Trophoblast cell (in vitro differentiated cells and primary cell): ENCODE measurements around the gene HSD17B7.

Source experiments
- DNase-seq, 2 donors: peaks; one replicate each; pipeline ENCODE4 v3.0.0-alpha.2; 2016
- H2AFZ ChIP-seq: 2 replicates; pipeline ENCODE4 v1.6.1; 2013; ENCODE audit warnings: low read length, moderate library complexity, mild to moderate bottlenecking; ENCODE audit not compliant: insufficient read depth, poor library complexity
- H2AK5ac ChIP-seq: 2 replicates; pipeline ENCODE4 v1.6.1; 2013; ENCODE audit warnings: mild to moderate bottlenecking, low read length
- H2BK120ac ChIP-seq: 2 replicates; pipeline ENCODE4 v1.6.1; 2013; ENCODE audit warnings: low read length, mild to moderate bottlenecking, moderate library complexity; ENCODE audit not compliant: insufficient read depth, poor library complexity
- H2BK12ac ChIP-seq: 2 replicates; pipeline ENCODE4 v1.6.1; 2013; ENCODE audit warnings: mild to moderate bottlenecking, low read length, moderate library complexity
- H2BK5ac ChIP-seq: 2 replicates; pipeline ENCODE4 v1.6.1; 2013; ENCODE audit warnings: low read length, low read depth, moderate library complexity, mild to moderate bottlenecking; ENCODE audit not compliant: poor library complexity
- H3K14ac ChIP-seq: 2 replicates; pipeline ENCODE4 v1.6.1; 2013; ENCODE audit warnings: mild to moderate bottlenecking, low read length
- H3K18ac ChIP-seq: 2 replicates; pipeline ENCODE4 v1.6.1; 2013; ENCODE audit warnings: mild to moderate bottlenecking, low read length
- H3K23ac ChIP-seq: 2 replicates; pipeline ENCODE4 v1.6.1; 2013; ENCODE audit warnings: low read length
- H3K27ac ChIP-seq: 2 replicates; pipeline ENCODE4 v1.5.1; 2013; ENCODE audit warnings: low read depth, mild to moderate bottlenecking, inconsistent platforms, low read length, moderate library complexity
- H3K27me3 ChIP-seq: 2 replicates; pipeline ENCODE4 v1.6.1; 2013; ENCODE audit warnings: inconsistent platforms, mild to moderate bottlenecking, low read length, moderate library complexity; ENCODE audit not compliant: insufficient read depth
- H3K36me3 ChIP-seq, 2 experiments: 1 replicate in 1 of 2; 2 replicates in 1 of 2; pipeline ENCODE4 v1.6.1; 2013; ENCODE audit warnings: low read length in 2 of 2, mild to moderate bottlenecking in 2 of 2, moderate library complexity in 1 of 2; ENCODE audit not compliant: insufficient read depth in 2 of 2, control insufficient read depth in 1 of 2
- H3K4ac ChIP-seq: 2 replicates; pipeline ENCODE4 v1.6.1; 2013; ENCODE audit warnings: low read depth, mild to moderate bottlenecking, low read length, moderate library complexity
- H3K4me1 ChIP-seq, 2 experiments: 1 replicate in 1 of 2; 2 replicates in 1 of 2; pipeline ENCODE4 v1.6.1; 2013; ENCODE audit warnings: low read length in 2 of 2, mild to moderate bottlenecking in 2 of 2, moderate library complexity in 1 of 2; ENCODE audit not compliant: insufficient read depth in 2 of 2, control insufficient read depth in 1 of 2
- H3K4me2 ChIP-seq: 2 replicates; pipeline ENCODE4 v1.6.1; 2013; ENCODE audit warnings: inconsistent platforms, mild to moderate bottlenecking, low read length, moderate library complexity
- H3K4me3 ChIP-seq: 2 replicates; pipeline ENCODE4 v1.5.1; 2013; ENCODE audit warnings: mild to moderate bottlenecking, low read depth, low read length, inconsistent platforms
- H3K79me1 ChIP-seq: one replicate; pipeline ENCODE4 v1.6.1; 2013; ENCODE audit warnings: low read length
- H3K79me2 ChIP-seq: 2 replicates; pipeline ENCODE4 v1.6.1; 2013; ENCODE audit warnings: low read length, mild to moderate bottlenecking; ENCODE audit not compliant: control insufficient read depth, insufficient read depth, poor library complexity
- H3K9ac ChIP-seq: 2 replicates; pipeline ENCODE4 v1.6.1; 2013; ENCODE audit warnings: mild to moderate bottlenecking, low read length
- H3K9me3 ChIP-seq: 2 replicates; pipeline ENCODE4 v1.6.1; 2013; ENCODE audit warnings: low read depth, mild to moderate bottlenecking, control low read depth, inconsistent platforms, low read length; ENCODE audit not compliant: insufficient read depth
- H4K12ac ChIP-seq: 2 replicates; pipeline ENCODE4 v1.6.1; 2013; ENCODE audit warnings: low read depth, mild to moderate bottlenecking, low read length, moderate library complexity
- H4K8ac ChIP-seq: 2 replicates; pipeline ENCODE4 v1.6.1; 2013; ENCODE audit warnings: low read depth, mild to moderate bottlenecking, low read length, moderate library complexity
- H4K91ac ChIP-seq: one replicate; pipeline ENCODE4 v1.6.1; 2013; ENCODE audit warnings: low read depth, mild to moderate bottlenecking, low read length, moderate library complexity
- WGBS: extraction: QIAGEN DNeasy Blood & Tissue Kit; methylation state at CpG from one replicate; pipeline ENCODE4 v1.1.7; 2013; ENCODE audit warnings: missing lambda C conversion rate; ENCODE audit not compliant: insufficient read length, insufficient coverage; ENCODE audit errors: extremely low coverage; 5-methylcytosine and 5-hydroxymethylcytosine counted together

HSD17B7 gene

DNA sequence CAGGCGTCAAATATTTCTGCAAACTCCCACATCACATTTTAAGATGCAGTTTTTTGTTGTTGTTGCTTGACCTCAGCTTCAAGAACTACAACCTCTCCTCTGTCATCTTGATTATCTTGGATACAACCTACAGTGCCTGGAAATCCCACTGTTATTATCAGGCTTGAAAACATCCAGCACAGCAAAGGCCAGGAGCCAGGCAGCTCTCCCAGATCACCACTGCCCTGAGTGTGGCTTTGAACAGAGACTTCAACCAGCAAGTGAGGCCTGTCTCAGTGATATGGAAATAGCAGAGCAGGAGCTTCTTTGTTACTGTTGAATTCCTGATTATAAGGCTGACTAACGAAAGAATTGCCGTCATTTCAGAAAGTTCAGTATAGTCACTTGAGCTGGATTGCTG is 42.0 kb downstream of the HSD17B7 start:
- no peaks in the 10 kb centered on the region for H3K79me1 ChIP-seq
- H2BK5ac ChIP-seq, result no peak overlapping the region
- no peaks in the 10 kb centered on the region for H3K79me2 ChIP-seq
- no peaks in the 10 kb centered on the region for H3K4me1 ChIP-seq
- no peak overlapping the region for H4K91ac ChIP-seq
- H2BK12ac ChIP-seq, result no peak overlapping the region
- no peak overlapping the region for H3K9ac ChIP-seq
- no peak overlapping the region for H4K12ac ChIP-seq
- no peak overlapping the region for H3K23ac ChIP-seq
- no peak overlapping the region for H2BK120ac ChIP-seq
- no peak overlapping the region for H3K27ac ChIP-seq
- H3K4ac ChIP-seq, result no peak overlapping the region
- H3K36me3 ChIP-seq, result no peaks in the 10 kb centered on the region
- no peaks in the 10 kb centered on the region for H3K27me3 ChIP-seq
- no peak overlapping the region for H3K18ac ChIP-seq
- no peak for DNase-seq
- H3K9me3 ChIP-seq, result no peaks in the 10 kb centered on the region
- no peak overlapping the region for H2AFZ ChIP-seq
- no peak overlapping the region for H2AK5ac ChIP-seq
- H4K8ac ChIP-seq, result no peak overlapping the region
- H3K14ac ChIP-seq, result no peak overlapping the region
- no peak overlapping the region for H3K4me3 ChIP-seq
- WGBS, result no CpG with 5 or more reads among the region's 3 CpGs
- H3K4me2 ChIP-seq, result no peak overlapping the region

DNA sequence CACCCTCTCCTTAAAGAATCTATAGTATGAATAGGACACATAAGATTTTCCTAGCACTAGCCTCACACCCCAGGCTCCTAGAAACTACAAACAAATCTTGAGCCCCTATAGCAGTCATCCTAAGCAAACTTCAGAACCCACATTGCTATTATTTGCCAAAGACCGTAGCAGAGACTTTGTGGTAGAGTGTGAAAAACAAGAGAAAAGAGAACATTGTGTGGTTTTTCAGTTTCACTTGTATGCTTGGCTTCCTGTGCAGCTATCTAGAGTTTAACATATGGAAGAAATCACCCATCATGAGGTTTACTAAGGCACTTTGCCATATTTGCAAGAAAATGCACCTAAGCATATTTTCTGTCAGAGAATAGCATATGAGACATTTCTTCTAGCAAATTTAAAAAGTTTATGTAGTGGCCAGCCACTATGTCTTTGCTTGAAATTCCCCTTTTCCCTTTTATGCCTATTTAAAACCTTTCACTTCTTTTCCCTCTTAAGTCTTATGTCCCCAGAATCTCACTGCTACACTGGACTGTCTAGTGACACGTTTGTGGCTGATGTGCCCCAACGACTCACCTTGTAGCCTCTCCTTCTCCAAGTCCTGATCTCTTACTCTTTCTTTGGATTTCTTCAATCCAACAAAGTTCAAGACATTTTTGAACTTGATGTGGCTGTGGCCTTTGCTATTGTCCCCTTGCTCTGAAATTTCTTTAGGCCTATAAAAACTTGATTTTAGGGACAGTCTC is 44.8 kb downstream of the HSD17B7 start:
- H4K12ac ChIP-seq, result no peak overlapping the region
- H3K27ac ChIP-seq, result no peak overlapping the region
- no peaks in the 10 kb centered on the region for H3K79me2 ChIP-seq
- no CpG with 5 or more reads among the region's 3 CpGs for WGBS
- H3K4me2 ChIP-seq, result no peak overlapping the region
- DNase-seq, result no peak
- H3K14ac ChIP-seq, result no peak overlapping the region
- no peak overlapping the region for H2BK12ac ChIP-seq
- H2AFZ ChIP-seq, result no peak overlapping the region
- no peaks in the 10 kb centered on the region for H3K79me1 ChIP-seq
- no peak overlapping the region for H3K23ac ChIP-seq
- H2AK5ac ChIP-seq, result no peak overlapping the region
- no peak overlapping the region for H3K4me3 ChIP-seq
- no peak overlapping the region for H3K18ac ChIP-seq
- no peak overlapping the region for H4K8ac ChIP-seq
- no peak overlapping the region for H4K91ac ChIP-seq
- H3K4ac ChIP-seq, result no peak overlapping the region
- H3K9me3 ChIP-seq, result peaks cover 4% of the 10 kb centered on the region
- no peaks in the 10 kb centered on the region for H3K27me3 ChIP-seq
- peaks cover 0 to 1% of the 10 kb centered on the region in 2 experiments for H3K36me3 ChIP-seq
- H3K4me1 ChIP-seq, result no peaks in the 10 kb centered on the region
- H2BK5ac ChIP-seq, result no peak overlapping the region
- H3K9ac ChIP-seq, result no peak overlapping the region
- no peak overlapping the region for H2BK120ac ChIP-seq

DNA sequence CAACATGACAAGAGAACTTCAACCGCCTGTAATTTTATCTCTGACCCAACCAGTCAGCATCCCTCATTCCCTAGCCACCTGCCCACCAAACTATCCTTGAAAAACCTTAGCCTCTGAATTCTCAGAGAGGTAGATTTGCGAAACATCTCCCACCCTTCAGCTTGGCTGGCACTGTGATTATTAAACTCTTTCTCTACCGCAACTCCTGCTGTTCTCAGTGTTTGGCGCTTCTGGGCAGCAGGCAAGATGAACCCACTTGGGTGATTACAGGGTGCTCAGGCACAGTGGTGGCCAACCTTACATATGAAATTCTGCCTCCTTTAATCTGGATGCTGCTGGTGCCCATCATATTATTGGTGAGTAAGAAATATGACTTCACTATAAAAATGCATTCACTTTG is 48.4 kb downstream of the HSD17B7 start:
- Histone ChIP-seq H3K9me3 (peaks cover 6% of the 10 kb centered on the region), H2AFZ (no peak overlapping the region), H2BK120ac (no peak overlapping the region), H3K9ac (no peak overlapping the region), H2BK5ac (no peak overlapping the region), H3K36me3 (peaks cover 0 to 1% of the 10 kb centered on the region in 2 experiments), H4K8ac (no peak overlapping the region), H3K14ac (no peak overlapping the region), H4K12ac (no peak overlapping the region), H3K4me3 (no peak overlapping the region), H3K27me3 (no peaks in the 10 kb centered on the region), H3K79me1 (no peaks in the 10 kb centered on the region), H4K91ac (no peak overlapping the region), H3K4me1 (no peaks in the 10 kb centered on the region), H2BK12ac (no peak overlapping the region), H3K79me2 (no peaks in the 10 kb centered on the region), H2AK5ac (no peak overlapping the region), H3K23ac (no peak overlapping the region), H3K18ac (no peak overlapping the region), H3K27ac (no peak overlapping the region), H3K4ac (no peak overlapping the region), H3K4me2 (no peak overlapping the region)
- WGBS, result no CpG with 5 or more reads among the region's 4 CpGs
- no peak for DNase-seq

DNA sequence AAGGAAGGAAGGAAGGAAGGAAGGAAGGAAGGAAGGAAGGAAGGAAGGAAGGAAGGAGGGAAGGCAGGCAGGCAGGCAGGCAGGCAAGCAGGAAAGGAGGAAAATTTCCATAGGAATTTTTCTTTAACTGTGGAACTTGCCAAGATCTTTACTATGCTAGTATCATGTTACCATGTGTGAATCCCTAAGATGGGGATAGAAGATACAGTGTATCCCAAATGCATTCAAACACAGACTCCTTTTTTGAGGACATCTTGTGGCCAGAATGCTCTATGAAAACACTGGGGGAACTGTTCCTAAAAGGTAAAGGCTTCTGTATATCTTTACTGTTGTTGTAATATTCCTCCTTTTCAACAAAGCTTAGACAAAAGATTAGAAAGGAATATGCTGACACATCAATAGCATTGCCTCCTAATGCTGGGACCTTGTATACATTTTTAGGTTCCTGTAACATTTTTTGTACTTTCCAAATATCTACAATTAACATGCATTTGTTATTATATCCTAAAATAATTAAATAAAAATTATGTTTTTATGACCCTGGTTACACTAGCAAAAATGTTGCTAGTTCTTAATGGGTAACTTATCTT is 49.8 kb downstream of the HSD17B7 start:
- no peak overlapping the region for H3K23ac ChIP-seq
- H3K4ac ChIP-seq, result no peak overlapping the region
- no peak overlapping the region for H4K91ac ChIP-seq
- H3K36me3 ChIP-seq, result peaks cover 0 to 1% of the 10 kb centered on the region in 2 experiments
- H3K4me3 ChIP-seq, result no peak overlapping the region
- no peaks in the 10 kb centered on the region for H3K79me2 ChIP-seq
- H3K4me2 ChIP-seq, result no peak overlapping the region
- H3K9me3 ChIP-seq, result peaks cover 6% of the 10 kb centered on the region
- no peak overlapping the region for H3K9ac ChIP-seq
- H3K79me1 ChIP-seq, result no peaks in the 10 kb centered on the region
- no peak overlapping the region for H3K14ac ChIP-seq
- no peaks in the 10 kb centered on the region for H3K27me3 ChIP-seq
- H2BK12ac ChIP-seq, result no peak overlapping the region
- H2BK120ac ChIP-seq, result no peak overlapping the region
- H2AK5ac ChIP-seq, result no peak overlapping the region
- no peak overlapping the region for H3K27ac ChIP-seq
- no peak overlapping the region for H3K18ac ChIP-seq
- H4K12ac ChIP-seq, result no peak overlapping the region
- H4K8ac ChIP-seq, result no peak overlapping the region
- no peak overlapping the region for H2AFZ ChIP-seq
- H3K4me1 ChIP-seq, result no peaks in the 10 kb centered on the region
- no peak overlapping the region for H2BK5ac ChIP-seq
- DNase-seq, result no peak
